Activated CD4-positive, alpha-beta T cell treated with anti-CD3 and anti-CD28 coated beads for 48 hours (primary cell): ENCODE data around the gene HTR5A.
"Not testable (repeated sequence)": the region's sequence is repeated elsewhere in the genome, so short reads cannot be mapped to it uniquely, and the experiment has no call there.

ENCODE experiments used
- DNase-seq: peaks from one replicate; pipeline ENCODE4 v3.0.0-alpha.2; 2020

The HTR5A gene

GRCh38 chr7:155069992-155070751, at the start of gene HTR5A:
Gene HTR5A, plus strand, starts transcription at chr7:155070324. Its CDS starts 576 bp downstream, at chr7:155070900.
- peak; percentile 90 for DNase-seq

GRCh38 chr7:155020996-155021395, 49.1 kb upstream of the HTR5A start:
- no peak for DNase-seq

- DNase-seq: no peak
These were observed 48.4 kb upstream of the HTR5A start for GRCh38 chr7:155021699-155022145.

GRCh38 chr7:155027879-155028278, 42.2 kb upstream of the HTR5A start:
- no peak for DNase-seq

GRCh38 chr7:155032978-155033377, 37.1 kb upstream of the HTR5A start:
- no peak for DNase-seq

GRCh38 chr7:155034495-155034894, 35.6 kb upstream of the HTR5A start:
- not testable (repeated sequence) for DNase-seq

GRCh38 chr7:155038335-155038734, 31.8 kb upstream of the HTR5A start:
- DNase-seq: no peak

GRCh38 chr7:155043756-155044155, 26.4 kb upstream of the HTR5A start:
- DNase-seq: no peak

- DNase-seq: no peak
These were observed 22.1 kb upstream of the HTR5A start for GRCh38 chr7:155048006-155048405.

GRCh38 chr7:155051355-155051754, 18.8 kb upstream of the HTR5A start:
- no peak for DNase-seq

- DNase-seq: no peak
These were observed 17.1 kb upstream of the HTR5A start for GRCh38 chr7:155053002-155053401.

GRCh38 chr7:155054761-155055160, 15.4 kb upstream of the HTR5A start:
- DNase-seq: no peak

- DNase-seq: no peak
These were observed 13.0 kb upstream of the HTR5A start for GRCh38 chr7:155057076-155057475.

- no peak for DNase-seq
These were observed 11.2 kb upstream of the HTR5A start for GRCh38 chr7:155058896-155059295.

- DNase-seq: no peak
These were observed 10.4 kb upstream of the HTR5A start for GRCh38 chr7:155059703-155060102.

- DNase-seq: no peak
These were observed 7.7 kb upstream of the HTR5A start for GRCh38 chr7:155062411-155062810.

GRCh38 chr7:155064186-155064585, 5.9 kb upstream of the HTR5A start:
- no peak for DNase-seq

GRCh38 chr7:155066417-155066950, 3.6 kb upstream of the HTR5A start:
- no peak for DNase-seq

GRCh38 chr7:155071121-155071651, 1.1 kb downstream of the HTR5A start:
- DNase-seq: no peak

GRCh38 chr7:155071916-155072571, 1.9 kb downstream of the HTR5A start:
- no peak for DNase-seq

- no peak for DNase-seq
These were observed 3.8 kb downstream of the HTR5A start for GRCh38 chr7:155073922-155074321.

GRCh38 chr7:155084021-155084420, 13.9 kb downstream of the HTR5A start:
- DNase-seq: no peak

- DNase-seq: no peak
These were observed 14.8 kb downstream of the HTR5A start for GRCh38 chr7:155084969-155085368.

- peak; percentile 52 for DNase-seq
These were observed 20.6 kb downstream of the HTR5A start for GRCh38 chr7:155090684-155091083.
